ENCODE results near the gene KIF25.

KIF25 gene

GRCh38 chr6:167997642-167998041 lies at the start of gene KIF25:
KIF25 (plus strand) TSS chr6:167997671; CDS start chr6:168029586, 31,915 bp downstream.
- no peaks in the 10 kb centered on the region for H3K4me1 ChIP-seq (ENCODE audit: control insufficient read depth, insufficient read depth, low read length)
- no peaks in the 10 kb centered on the region for H3K9me3 ChIP-seq (ENCODE audit: control insufficient read depth, low read length)
- H3K27me3 ChIP-seq (ENCODE audit: control insufficient read depth, insufficient read depth, low read length), result no peaks in the 10 kb centered on the region
- H3K4me3 ChIP-seq (ENCODE audit: low read length), result no peak within 1 kb of the TSS
- no peaks in the 10 kb centered on the region for H3K36me3 ChIP-seq (ENCODE audit: control insufficient read depth, insufficient read depth, low read length)
- no peak within 1 kb of the TSS for H3K9ac ChIP-seq (ENCODE audit: low read length)

DNA sequence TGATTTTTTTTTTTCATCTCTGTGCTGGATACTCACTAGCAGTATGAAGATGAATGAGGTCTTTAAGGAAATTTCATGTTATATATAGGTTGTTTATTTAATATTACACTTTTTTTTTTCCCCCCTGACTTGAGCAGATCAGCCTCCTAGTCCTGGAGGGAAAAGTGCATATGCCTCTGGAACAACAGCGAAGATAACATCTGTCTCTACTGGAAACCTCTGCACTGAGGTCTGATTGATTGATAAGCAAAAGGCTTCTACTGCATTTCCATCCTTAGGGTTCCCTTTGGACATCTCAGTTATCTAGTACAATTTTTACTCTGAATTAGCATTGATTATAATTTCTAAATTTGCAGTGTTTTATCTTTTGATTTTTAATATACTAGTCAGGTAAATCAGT lies 49.8 kb upstream of the KIF25 start:
- Histone ChIP-seq H3K27me3 (ENCODE audit: control insufficient read depth, insufficient read depth, low read length) (no peaks in the 10 kb centered on the region), H3K4me3 (ENCODE audit: low read length) (no peak overlapping the region), H3K36me3 (ENCODE audit: control insufficient read depth, insufficient read depth, low read length) (peaks cover 13% of the 10 kb centered on the region), H3K9ac (ENCODE audit: low read length) (no peak overlapping the region), H3K4me1 (ENCODE audit: control insufficient read depth, insufficient read depth, low read length) (no peaks in the 10 kb centered on the region), H3K9me3 (ENCODE audit: control insufficient read depth, low read length) (no peaks in the 10 kb centered on the region)

DNA sequence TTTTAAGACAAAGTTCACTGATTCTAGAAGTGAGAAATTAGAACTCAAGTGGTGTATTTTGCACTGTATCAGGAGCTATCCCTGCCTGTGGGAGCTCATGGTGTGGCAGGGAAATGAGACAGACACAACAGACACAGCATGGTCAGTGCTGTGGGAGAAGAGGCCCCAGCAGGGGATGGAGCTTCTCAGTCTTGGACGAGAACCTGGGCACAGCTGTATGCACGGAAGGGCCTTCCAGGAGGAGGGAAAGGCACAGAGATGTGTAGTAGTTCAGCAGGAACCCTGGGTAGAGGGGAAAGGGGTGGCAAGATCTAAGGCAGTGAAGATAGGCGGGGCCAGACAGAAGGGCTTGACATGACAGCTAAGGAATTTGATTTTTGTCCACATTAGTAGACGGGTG lies 48.8 kb upstream of the KIF25 start:
- H3K4me3 ChIP-seq (ENCODE audit: low read length), result no peak overlapping the region
- no peaks in the 10 kb centered on the region for H3K4me1 ChIP-seq (ENCODE audit: control insufficient read depth, insufficient read depth, low read length)
- H3K9me3 ChIP-seq (ENCODE audit: control insufficient read depth, low read length), result no peaks in the 10 kb centered on the region
- H3K27me3 ChIP-seq (ENCODE audit: control insufficient read depth, insufficient read depth, low read length), result no peaks in the 10 kb centered on the region
- H3K36me3 ChIP-seq (ENCODE audit: control insufficient read depth, insufficient read depth, low read length), result peaks cover 13% of the 10 kb centered on the region
- no peak overlapping the region for H3K9ac ChIP-seq (ENCODE audit: low read length)

GRCh38 chr6:167949121-167949684 lies 48.3 kb upstream of the KIF25 start:
- peaks cover 13% of the 10 kb centered on the region for H3K36me3 ChIP-seq (ENCODE audit: control insufficient read depth, insufficient read depth, low read length)
- H3K4me3 ChIP-seq (ENCODE audit: low read length), result no peak overlapping the region
- H3K9ac ChIP-seq (ENCODE audit: low read length), result no peak overlapping the region
- H3K27me3 ChIP-seq (ENCODE audit: control insufficient read depth, insufficient read depth, low read length), result no peaks in the 10 kb centered on the region
- H3K9me3 ChIP-seq (ENCODE audit: control insufficient read depth, low read length), result no peaks in the 10 kb centered on the region
- no peaks in the 10 kb centered on the region for H3K4me1 ChIP-seq (ENCODE audit: control insufficient read depth, insufficient read depth, low read length)

DNA sequence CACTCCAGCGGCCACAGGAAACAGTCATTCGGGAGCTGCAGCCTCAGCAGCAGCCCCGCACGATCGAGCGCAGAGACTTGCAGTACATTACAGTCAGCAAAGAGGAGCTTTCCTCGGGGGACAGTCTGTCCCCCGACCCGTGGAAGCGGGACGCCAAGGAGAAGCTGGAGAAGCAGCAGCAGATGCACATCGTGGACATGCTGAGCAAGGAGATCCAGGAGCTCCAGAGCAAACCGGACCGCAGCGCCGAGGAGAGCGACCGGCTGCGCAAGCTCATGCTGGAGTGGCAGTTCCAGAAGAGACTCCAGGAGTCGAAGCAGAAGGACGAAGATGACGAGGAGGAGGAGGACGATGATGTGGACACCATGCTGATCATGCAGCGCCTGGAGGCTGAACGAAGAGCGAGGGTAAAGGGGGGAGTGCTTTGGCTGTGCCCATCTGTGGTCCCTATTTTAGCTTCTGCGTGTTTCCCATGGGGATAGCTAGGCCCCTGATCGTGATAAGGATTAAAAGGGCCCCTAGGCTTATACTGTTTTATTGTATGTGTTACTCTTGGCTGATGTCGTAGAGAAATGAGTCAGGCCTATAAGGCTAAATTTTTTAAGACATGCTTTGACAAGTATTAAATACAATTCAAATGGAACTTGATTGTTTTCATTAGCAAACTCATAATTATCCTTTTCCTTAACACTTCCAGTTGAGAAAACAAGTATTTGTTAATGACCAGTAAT lies 45.5 kb upstream of the KIF25 start:
- no peak overlapping the region for H3K4me3 ChIP-seq (ENCODE audit: low read length)
- H3K9me3 ChIP-seq (ENCODE audit: control insufficient read depth, low read length), result no peaks in the 10 kb centered on the region
- H3K36me3 ChIP-seq (ENCODE audit: control insufficient read depth, insufficient read depth, low read length), result peaks cover 13% of the 10 kb centered on the region
- no peaks in the 10 kb centered on the region for H3K27me3 ChIP-seq (ENCODE audit: control insufficient read depth, insufficient read depth, low read length)
- H3K9ac ChIP-seq (ENCODE audit: low read length), result no peak overlapping the region
- no peaks in the 10 kb centered on the region for H3K4me1 ChIP-seq (ENCODE audit: control insufficient read depth, insufficient read depth, low read length)

DNA sequence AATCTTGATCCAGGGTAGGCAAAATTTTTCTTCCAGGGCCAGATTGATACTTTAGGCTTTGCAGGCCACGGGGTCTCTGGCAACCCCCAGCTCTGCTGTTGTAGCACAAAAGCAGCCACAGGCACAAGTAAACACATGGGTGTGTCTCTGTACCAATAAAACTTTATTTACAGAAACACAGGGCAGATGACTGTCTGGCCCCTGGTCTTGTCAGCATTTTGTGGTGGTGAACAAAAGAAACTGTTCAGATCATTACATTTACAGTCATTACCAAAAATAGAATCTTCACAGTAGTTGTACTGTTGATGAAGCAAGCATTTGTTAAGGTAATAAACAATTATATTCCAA lies 45.0 kb upstream of the KIF25 start:
- peaks cover 13% of the 10 kb centered on the region for H3K36me3 ChIP-seq (ENCODE audit: control insufficient read depth, insufficient read depth, low read length)

DNA sequence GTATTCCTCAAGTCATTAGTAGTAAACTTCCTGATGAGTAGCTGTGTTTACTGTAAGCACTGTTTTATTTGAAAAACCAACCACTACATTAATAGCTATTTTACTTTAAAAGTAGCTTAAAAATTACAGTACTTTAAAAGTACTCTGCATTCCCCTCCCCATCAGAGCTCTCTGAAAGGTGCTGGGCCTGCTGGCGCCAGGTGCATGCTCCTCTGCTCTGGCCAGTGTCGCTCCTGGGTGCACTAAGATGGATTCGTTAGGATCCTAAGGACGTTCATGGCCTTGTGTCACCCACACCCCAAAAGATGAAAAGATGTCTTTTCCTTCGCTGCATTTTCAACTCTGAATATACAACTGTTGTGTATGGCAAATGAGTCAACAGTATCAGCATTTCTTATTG lies 43.9 kb upstream of the KIF25 start:
- Histone ChIP-seq H3K36me3 (ENCODE audit: control insufficient read depth, insufficient read depth, low read length) (peaks cover 13% of the 10 kb centered on the region), H3K4me3 (ENCODE audit: low read length) (no peak overlapping the region), H3K4me1 (ENCODE audit: control insufficient read depth, insufficient read depth, low read length) (no peaks in the 10 kb centered on the region), H3K9ac (ENCODE audit: low read length) (no peak overlapping the region), H3K9me3 (ENCODE audit: control insufficient read depth, low read length) (no peaks in the 10 kb centered on the region), H3K27me3 (ENCODE audit: control insufficient read depth, insufficient read depth, low read length) (no peaks in the 10 kb centered on the region)

More for the DNA sequence above, 45.0 kb upstream of the KIF25 start:
- Histone ChIP-seq H3K4me3 (ENCODE audit: low read length) (no peak overlapping the region), H3K4me1 (ENCODE audit: control insufficient read depth, insufficient read depth, low read length) (no peaks in the 10 kb centered on the region), H3K9me3 (ENCODE audit: control insufficient read depth, low read length) (no peaks in the 10 kb centered on the region), H3K9ac (ENCODE audit: low read length) (no peak overlapping the region), H3K27me3 (ENCODE audit: control insufficient read depth, insufficient read depth, low read length) (no peaks in the 10 kb centered on the region)

GRCh38 chr6:167954151-167954550 lies 43.3 kb upstream of the KIF25 start:
- Histone ChIP-seq H3K4me1 (ENCODE audit: control insufficient read depth, insufficient read depth, low read length) (no peaks in the 10 kb centered on the region), H3K4me3 (ENCODE audit: low read length) (no peak overlapping the region), H3K9me3 (ENCODE audit: control insufficient read depth, low read length) (no peaks in the 10 kb centered on the region), H3K36me3 (ENCODE audit: control insufficient read depth, insufficient read depth, low read length) (peaks cover 8% of the 10 kb centered on the region), H3K27me3 (ENCODE audit: control insufficient read depth, insufficient read depth, low read length) (no peaks in the 10 kb centered on the region), H3K9ac (ENCODE audit: low read length) (no peak overlapping the region)

GRCh38 chr6:167956491-167956890 lies 41.0 kb upstream of the KIF25 start:
- H3K4me1 ChIP-seq (ENCODE audit: control insufficient read depth, insufficient read depth, low read length), result peaks cover 5% of the 10 kb centered on the region
- no peaks in the 10 kb centered on the region for H3K9me3 ChIP-seq (ENCODE audit: control insufficient read depth, low read length)
- H3K9ac ChIP-seq (ENCODE audit: low read length), result no peak overlapping the region
- no peak overlapping the region for H3K4me3 ChIP-seq (ENCODE audit: low read length)
- no peaks in the 10 kb centered on the region for H3K27me3 ChIP-seq (ENCODE audit: control insufficient read depth, insufficient read depth, low read length)
- H3K36me3 ChIP-seq (ENCODE audit: control insufficient read depth, insufficient read depth, low read length), result no peaks in the 10 kb centered on the region

DNA sequence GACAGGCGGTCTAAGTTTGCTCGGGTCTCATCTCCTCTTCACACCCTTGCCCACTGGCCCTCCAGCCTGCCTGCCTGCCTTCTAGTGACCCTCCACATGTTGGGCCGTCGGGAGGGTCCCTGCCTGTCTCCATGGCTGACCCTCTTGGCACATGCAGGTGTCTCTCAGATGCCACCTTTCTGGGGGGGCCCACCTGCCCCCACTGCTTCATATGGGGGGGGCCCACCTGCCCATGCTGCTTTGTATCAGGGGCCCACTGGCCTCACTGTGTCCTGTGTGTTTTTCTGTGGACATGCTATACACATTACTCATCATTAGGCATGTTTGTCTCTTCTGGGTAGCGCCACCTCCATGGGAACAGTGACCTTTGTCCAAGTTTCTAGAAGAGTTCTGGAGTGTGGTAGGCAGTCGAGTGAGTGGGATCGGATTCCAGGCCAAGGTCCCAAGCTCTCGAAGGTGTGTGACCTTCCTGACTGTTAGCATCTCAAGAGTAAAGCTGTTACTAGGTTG lies 40.4 kb upstream of the KIF25 start:
- H3K4me1 ChIP-seq (ENCODE audit: control insufficient read depth, insufficient read depth, low read length), result peaks cover 5% of the 10 kb centered on the region
- H3K27me3 ChIP-seq (ENCODE audit: control insufficient read depth, insufficient read depth, low read length), result no peaks in the 10 kb centered on the region
- H3K9ac ChIP-seq (ENCODE audit: low read length), result no peak overlapping the region
- no peak overlapping the region for H3K4me3 ChIP-seq (ENCODE audit: low read length)
- H3K36me3 ChIP-seq (ENCODE audit: control insufficient read depth, insufficient read depth, low read length), result no peaks in the 10 kb centered on the region
- no peaks in the 10 kb centered on the region for H3K9me3 ChIP-seq (ENCODE audit: control insufficient read depth, low read length)

DNA sequence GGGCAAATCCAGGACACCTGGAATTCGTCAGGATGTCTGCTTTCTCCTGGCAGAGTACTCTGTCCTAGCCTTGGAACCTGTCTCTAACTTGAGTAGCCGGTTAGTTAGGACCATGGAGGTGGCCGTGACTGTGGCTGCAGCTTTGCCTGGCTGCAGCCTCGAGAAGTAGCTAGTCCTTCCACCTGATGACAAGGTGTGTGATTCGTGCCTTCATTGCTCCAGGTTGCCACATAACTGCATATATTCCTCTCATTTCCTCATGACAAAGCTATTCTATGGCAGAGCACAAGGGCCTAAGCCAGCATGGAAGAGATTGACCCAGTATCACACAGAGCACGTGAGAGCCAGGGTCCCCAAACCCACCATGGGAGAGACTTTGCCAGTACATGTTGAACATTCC lies 39.8 kb upstream of the KIF25 start:
- H3K27me3 ChIP-seq (ENCODE audit: control insufficient read depth, insufficient read depth, low read length), result no peaks in the 10 kb centered on the region
- H3K36me3 ChIP-seq (ENCODE audit: control insufficient read depth, insufficient read depth, low read length), result no peaks in the 10 kb centered on the region
- H3K9ac ChIP-seq (ENCODE audit: low read length), result no peak overlapping the region
- no peaks in the 10 kb centered on the region for H3K9me3 ChIP-seq (ENCODE audit: control insufficient read depth, low read length)
- H3K4me3 ChIP-seq (ENCODE audit: low read length), result no peak overlapping the region
- H3K4me1 ChIP-seq (ENCODE audit: control insufficient read depth, insufficient read depth, low read length), result peaks cover 5% of the 10 kb centered on the region

DNA sequence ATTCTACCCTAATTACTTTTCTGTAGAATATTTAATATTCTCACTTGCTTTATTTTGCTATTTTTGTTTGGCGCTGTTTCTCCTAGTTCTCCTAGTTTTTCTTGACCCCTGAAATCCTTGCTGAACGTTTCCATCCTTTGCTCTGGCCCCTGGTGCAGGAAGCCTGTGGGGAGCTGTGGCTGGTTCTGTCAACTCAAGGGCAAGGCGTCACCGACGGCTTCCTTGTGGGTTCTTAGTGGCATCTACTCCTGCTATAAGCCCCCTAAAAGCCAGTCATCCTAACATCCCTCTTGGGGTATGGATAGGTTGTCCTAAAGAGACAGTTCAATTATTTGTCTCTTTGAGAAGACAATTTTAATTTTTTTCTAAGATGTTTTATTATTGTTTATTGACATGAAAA lies 36.9 kb upstream of the KIF25 start:
- H3K4me1 ChIP-seq (ENCODE audit: control insufficient read depth, insufficient read depth, low read length), result peaks cover 17% of the 10 kb centered on the region
- no peak overlapping the region for H3K9ac ChIP-seq (ENCODE audit: low read length)
- H3K27me3 ChIP-seq (ENCODE audit: control insufficient read depth, insufficient read depth, low read length), result no peaks in the 10 kb centered on the region
- H3K36me3 ChIP-seq (ENCODE audit: control insufficient read depth, insufficient read depth, low read length), result no peaks in the 10 kb centered on the region
- H3K4me3 ChIP-seq (ENCODE audit: low read length), result no peak overlapping the region
- H3K9me3 ChIP-seq (ENCODE audit: control insufficient read depth, low read length), result no peaks in the 10 kb centered on the region
